Left ventricle myocardium inferior (tissue), 1 donor: Measurements from ENCODE around the gene TSHZ2. TPM values are rescaled to one million over a fixed set of nuclear protein-coding genes. Genes with fewer than 3 reads are reported as not detected.

Experiments
- DNase-seq: peaks from one replicate; pipeline ENCODE4 v3.0.0-alpha.2; 2020
- H3K27ac ChIP-seq: fragments of 200-600 bp; replicated peaks from 2 replicates; pipeline ENCODE4 v1.8.0; 2021
- H3K27me3 ChIP-seq: fragments of 200-600 bp; 2 replicates; pipeline ENCODE4 v1.8.0; 2021; ENCODE audit warnings: low read depth
- H3K36me3 ChIP-seq: fragments of 200-600 bp; 2 replicates; pipeline ENCODE4 v1.8.0; 2021
- H3K4me1 ChIP-seq: fragments of 200-600 bp; 2 replicates; pipeline ENCODE4 v1.8.0; 2021
- H3K4me3 ChIP-seq: fragments of 200-600 bp; 2 replicates; pipeline ENCODE4 v1.8.0; 2021; ENCODE audit warnings: mild to moderate bottlenecking, moderate library complexity
- H3K9me3 ChIP-seq: fragments of 200-600 bp; replicated peaks from 2 replicates; pipeline ENCODE4 v1.8.0; 2021
- CTCF ChIP-seq: fragments of 200-600 bp; IDR thresholded peaks from 2 replicates; pipeline ENCODE4 v1.8.0; 2021; ENCODE audit warnings: antibody characterized with exemption, mild to moderate bottlenecking, borderline replicate concordance
- intact Hi-C: fragments of 100-400 bp; cut with micrococcal nuclease; formaldehyde crosslinking; loops from one replicate; pipeline ENCODE4 v1.11.0; 2022
- total RNA-seq: library from RNA; stranded (reverse); fragmentation: NEBNext Ultra II Directional; extraction: Animal tissue kit (Norgen Biotek cat#: 25700); gene quantifications from one replicate; pipeline ENCODE4 v1.2.1, GENCODE V29; 2021
- donor health status: DM: no; HTN: yes; CAD: no; lungs with severe emphysema.

TSHZ2 gene
- total RNA-seq, 1 donor from 2014 or later = 3.1 TPM

- Histone ChIP-seq H3K4me3 (no peak overlapping the region), H3K27ac (no peak overlapping the region), H3K9me3 (no peaks in the 10 kb centered on the region), H3K36me3 (no peaks in the 10 kb centered on the region), H3K27me3 (no peaks in the 10 kb centered on the region), H3K4me1 (no peaks in the 10 kb centered on the region)
- intact Hi-C loops = no loop called here
- no peak for TF ChIP-seq CTCF
- DNase-seq = no peak
Observed at GRCh38 chr20:52943185-52943841, 28.8 kb upstream of the TSHZ2 start.

GRCh38 chr20:52945268-52945667 lies 26.9 kb upstream of the TSHZ2 start:
- Histone ChIP-seq H3K4me3 (no peak overlapping the region), H3K4me1 (no peaks in the 10 kb centered on the region), H3K9me3 (no peaks in the 10 kb centered on the region), H3K27ac (no peak overlapping the region), H3K36me3 (no peaks in the 10 kb centered on the region), H3K27me3 (no peaks in the 10 kb centered on the region)
- DNase-seq = no peak
- no peak for TF ChIP-seq CTCF
- intact Hi-C loops = no loop called here

GRCh38 chr20:52945862-52946522 lies 26.2 kb upstream of the TSHZ2 start:
- Histone ChIP-seq H3K9me3 (no peaks in the 10 kb centered on the region), H3K27ac (no peak overlapping the region), H3K36me3 (no peaks in the 10 kb centered on the region), H3K4me3 (no peak overlapping the region), H3K27me3 (no peaks in the 10 kb centered on the region), H3K4me1 (no peaks in the 10 kb centered on the region)
- no peak for DNase-seq
- TF ChIP-seq CTCF = no peak
- intact Hi-C loops = no loop called here

- intact Hi-C loops = no loop called here
- Histone ChIP-seq H3K4me1 (no peaks in the 10 kb centered on the region), H3K27ac (no peak overlapping the region), H3K9me3 (no peaks in the 10 kb centered on the region), H3K4me3 (no peak overlapping the region), H3K27me3 (no peaks in the 10 kb centered on the region), H3K36me3 (no peaks in the 10 kb centered on the region)
- TF ChIP-seq CTCF = no peak
- no peak for DNase-seq
Observed at GRCh38 chr20:52948491-52948890, 23.7 kb upstream of the TSHZ2 start.

GRCh38 chr20:52953020-52953419 lies 19.1 kb upstream of the TSHZ2 start:
- Histone ChIP-seq H3K4me1 (no peaks in the 10 kb centered on the region), H3K9me3 (no peaks in the 10 kb centered on the region), H3K36me3 (no peaks in the 10 kb centered on the region), H3K27me3 (no peaks in the 10 kb centered on the region), H3K27ac (no peak overlapping the region), H3K4me3 (no peak overlapping the region)
- intact Hi-C loops = no loop called here
- no peak for TF ChIP-seq CTCF
- no peak for DNase-seq
